ENCODE results near the gene CCDC91. TPM values are rescaled to one million over a fixed set of nuclear protein-coding genes. Genes with fewer than 3 reads are reported as not detected.

The CCDC91 gene
- 10 to 100 TPM; 19.0 to 38.1 (median 23.1) TPM for total RNA-seq

GRCh38 chr12:28190321-28191050 lies at the start of gene CCDC91:
TSS of gene CCDC91 (plus strand) at chr12:28190456. CDS start at chr12:28257216, 66,760 bp downstream.
- Histone ChIP-seq H3K27me3 (no peaks in the 10 kb centered on the region), H3K4me3 (peak within 1 kb of the TSS; percentile 84), H3K36me3 (no peaks in the 10 kb centered on the region), H3K27ac (peak within 1 kb of the TSS; percentile 98), H3K4me1 (peaks cover 18% of the 10 kb centered on the region), H3K9me3 (no peaks in the 10 kb centered on the region)
- DNase-seq (ENCODE audit: low spot score in 2 of 2), result peak; percentile 93 to 96
- TF ChIP-seq POLR2AphosphoS5 (IDR thresholded peaks at IDR 0.05) (peak; percentile 3 to 77 (median 5)), EP300 (IDR thresholded peaks at IDR 0.05) (no peak), POLR2A (IDR thresholded peaks at IDR 0.05) (peak in 1 of 2 donors; percentile 61)
- TF ChIP-seq, protein P1, sequence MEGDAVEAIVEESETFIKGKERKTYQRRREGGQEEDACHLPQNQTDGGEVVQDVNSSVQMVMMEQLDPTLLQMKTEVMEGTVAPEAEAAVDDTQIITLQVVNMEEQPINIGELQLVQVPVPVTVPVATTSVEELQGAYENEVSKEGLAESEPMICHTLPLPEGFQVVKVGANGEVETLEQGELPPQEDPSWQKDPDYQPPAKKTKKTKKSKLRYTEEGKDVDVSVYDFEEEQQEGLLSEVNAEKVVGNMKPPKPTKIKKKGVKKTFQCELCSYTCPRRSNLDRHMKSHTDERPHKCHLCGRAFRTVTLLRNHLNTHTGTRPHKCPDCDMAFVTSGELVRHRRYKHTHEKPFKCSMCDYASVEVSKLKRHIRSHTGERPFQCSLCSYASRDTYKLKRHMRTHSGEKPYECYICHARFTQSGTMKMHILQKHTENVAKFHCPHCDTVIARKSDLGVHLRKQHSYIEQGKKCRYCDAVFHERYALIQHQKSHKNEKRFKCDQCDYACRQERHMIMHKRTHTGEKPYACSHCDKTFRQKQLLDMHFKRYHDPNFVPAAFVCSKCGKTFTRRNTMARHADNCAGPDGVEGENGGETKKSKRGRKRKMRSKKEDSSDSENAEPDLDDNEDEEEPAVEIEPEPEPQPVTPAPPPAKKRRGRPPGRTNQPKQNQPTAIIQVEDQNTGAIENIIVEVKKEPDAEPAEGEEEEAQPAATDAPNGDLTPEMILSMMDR (IDR thresholded peaks at IDR 0.05), result no peak
- under 1% methylated on average over 18 of the region's 72 CpGs for WGBS

- no peak for DNase-seq (ENCODE audit: low spot score in 2 of 2)
- WGBS, result 88% methylated on average over 8 of the region's 8 CpGs
These were observed 46.2 kb upstream of the CCDC91 start for GRCh38 chr12:28144059-28144458.

GRCh38 chr12:28144532-28144931 lies 45.7 kb upstream of the CCDC91 start:
- no peak overlapping the region for H3K27ac ChIP-seq
- H3K4me3 ChIP-seq, result no peak overlapping the region
- no peak for TF ChIP-seq POLR2AphosphoS5 (IDR thresholded peaks at IDR 0.05)
- no peak for TF ChIP-seq EP300 (IDR thresholded peaks at IDR 0.05)
- TF ChIP-seq POLR2A (IDR thresholded peaks at IDR 0.05), result no peak
- TF ChIP-seq, protein P1 (IDR thresholded peaks at IDR 0.05), result no peak
- H3K27me3 ChIP-seq, result no peaks in the 10 kb centered on the region
- WGBS, result 96% methylated on average over 2 of the region's 2 CpGs
- no peak for DNase-seq (ENCODE audit: low spot score in 2 of 2)
- no peaks in the 10 kb centered on the region for H3K36me3 ChIP-seq
- no peaks in the 10 kb centered on the region for H3K4me1 ChIP-seq
- no peaks in the 10 kb centered on the region for H3K9me3 ChIP-seq

More at GRCh38 chr12:28144059-28144458, 46.2 kb upstream of the CCDC91 start:
- H3K27ac ChIP-seq, result no peak overlapping the region
- H3K27me3 ChIP-seq, result no peaks in the 10 kb centered on the region
- no peak overlapping the region for H3K4me3 ChIP-seq
- no peaks in the 10 kb centered on the region for H3K36me3 ChIP-seq
- H3K4me1 ChIP-seq, result no peaks in the 10 kb centered on the region
- H3K9me3 ChIP-seq, result no peaks in the 10 kb centered on the region
- TF ChIP-seq EP300 (IDR thresholded peaks at IDR 0.05), result no peak
- TF ChIP-seq, protein P1 (IDR thresholded peaks at IDR 0.05), result no peak
- no peak for TF ChIP-seq POLR2A (IDR thresholded peaks at IDR 0.05)
- no peak for TF ChIP-seq POLR2AphosphoS5 (IDR thresholded peaks at IDR 0.05)

GRCh38 chr12:28145216-28145615 lies 45.0 kb upstream of the CCDC91 start:
- no peak for TF ChIP-seq EP300 (IDR thresholded peaks at IDR 0.05)
- TF ChIP-seq POLR2AphosphoS5 (IDR thresholded peaks at IDR 0.05), result no peak
- TF ChIP-seq, protein P1 (IDR thresholded peaks at IDR 0.05), result no peak
- no peak for TF ChIP-seq POLR2A (IDR thresholded peaks at IDR 0.05)
- no peak for DNase-seq (ENCODE audit: low spot score in 2 of 2)
- 84% methylated on average over 4 of the region's 4 CpGs for WGBS
- no peaks in the 10 kb centered on the region for H3K36me3 ChIP-seq
- no peaks in the 10 kb centered on the region for H3K27me3 ChIP-seq
- no peaks in the 10 kb centered on the region for H3K4me1 ChIP-seq
- no peaks in the 10 kb centered on the region for H3K9me3 ChIP-seq
- H3K4me3 ChIP-seq, result no peak overlapping the region
- H3K27ac ChIP-seq, result no peak overlapping the region

DNA sequence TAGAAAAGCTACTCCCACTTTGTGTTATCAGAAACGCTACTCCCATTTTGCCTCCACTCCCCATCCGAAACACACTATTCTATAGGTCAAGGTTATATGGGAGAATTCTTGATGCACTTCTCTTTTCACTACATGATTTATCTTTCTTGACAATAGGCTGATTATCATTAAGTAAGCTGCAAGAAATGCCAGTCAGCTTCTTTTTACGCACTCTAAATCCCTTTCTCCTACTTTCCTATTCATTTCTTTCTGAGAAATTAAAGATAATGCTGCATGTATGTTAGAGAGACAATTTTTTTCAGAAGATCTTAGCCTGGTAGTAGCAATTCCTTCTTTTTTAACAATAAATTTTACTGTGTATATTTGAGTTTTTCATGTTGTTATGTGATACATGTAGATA lies 41.0 kb upstream of the CCDC91 start:
- TF ChIP-seq, protein P1 (IDR thresholded peaks at IDR 0.05), result no peak
- no peaks in the 10 kb centered on the region for H3K9me3 ChIP-seq
- H3K27ac ChIP-seq, result no peak overlapping the region
- no peak overlapping the region for H3K4me3 ChIP-seq
- no peaks in the 10 kb centered on the region for H3K27me3 ChIP-seq
- H3K36me3 ChIP-seq, result no peaks in the 10 kb centered on the region
- WGBS, result 93% methylated on average over 3 of the region's 3 CpGs
- H3K4me1 ChIP-seq, result no peaks in the 10 kb centered on the region
- DNase-seq (ENCODE audit: low spot score in 2 of 2), result no peak

All from suprapubic skin (tissue), 4 donors.